ENCODE measurements around the gene VWA8.

VWA8 gene

DNA sequence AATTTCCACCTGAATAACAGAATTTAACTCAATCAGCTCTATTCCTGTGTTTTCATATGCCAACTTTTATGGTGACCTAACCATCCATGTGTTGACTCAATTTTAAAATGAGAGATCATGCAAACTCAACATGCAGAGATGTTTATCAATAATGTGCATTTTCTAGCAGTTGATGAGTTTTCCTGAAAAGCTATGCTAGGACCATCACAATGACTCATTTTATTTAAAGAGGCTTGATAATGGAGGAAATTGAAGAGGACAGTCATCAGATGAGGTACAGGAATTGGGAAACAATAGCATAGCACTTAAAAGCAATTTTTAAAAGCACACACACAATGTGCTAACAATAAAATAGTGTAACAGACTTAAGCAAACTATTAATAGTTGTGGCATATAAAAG, 127.1 kb downstream of the VWA8 start:
- Histone ChIP-seq H3K36me3 (ENCODE audit: control insufficient read depth in 4 of 4, insufficient read depth in 4 of 4, low read length in 3 of 4) (peaks cover 2 to 11% (median 10%) of the 10 kb centered on the region in 4 experiments), H3K4me3 (ENCODE audit: control insufficient read depth in 1 of 7, extremely low read depth in 1 of 7, insufficient read depth in 4 of 7, low read depth in 2 of 7, low read length in 6 of 7) (no peak overlapping the region), H3K27ac (ENCODE audit: insufficient read depth in 1 of 2, low read depth in 1 of 2, low read length in 2 of 2, poor library complexity in 1 of 2, severe bottlenecking in 2 of 2) (no peak overlapping the region), H3K4me1 (ENCODE audit: control extremely low read depth in 1 of 4, control insufficient read depth in 4 of 4, insufficient read depth in 4 of 4, low read length in 3 of 4) (peaks cover 5 to 14% (median 8%) of the 10 kb centered on the region in 4 experiments), H3K27me3 (replicated peaks in 2 of 5; ENCODE audit: control insufficient read depth in 4 of 5, insufficient read depth in 5 of 5, low read length in 4 of 5) (no peaks in the 10 kb centered on the region), H3K9me3 (ENCODE audit: control extremely low read depth in 1 of 5, control insufficient read depth in 4 of 5, insufficient read depth in 2 of 5, low read depth in 1 of 5, low read length in 4 of 5) (peaks cover 0 to 4% (median 0%) of the 10 kb centered on the region in 5 experiments)
- CTCF ChIA-PET = no interaction called here
- DNase-seq = no peak
- POLR2A ChIA-PET = no interaction called here

GRCh38 chr13:41833201-41833600, 127.7 kb downstream of the VWA8 start:
- Histone ChIP-seq H3K27ac (ENCODE audit: insufficient read depth in 1 of 2, low read depth in 1 of 2, low read length in 2 of 2, poor library complexity in 1 of 2, severe bottlenecking in 2 of 2) (no peak overlapping the region), H3K27me3 (replicated peaks in 2 of 5; ENCODE audit: control insufficient read depth in 4 of 5, insufficient read depth in 5 of 5, low read length in 4 of 5) (no peaks in the 10 kb centered on the region), H3K36me3 (ENCODE audit: control insufficient read depth in 4 of 4, insufficient read depth in 4 of 4, low read length in 3 of 4) (peaks cover 2 to 11% (median 10%) of the 10 kb centered on the region in 4 experiments), H3K9me3 (ENCODE audit: control extremely low read depth in 1 of 5, control insufficient read depth in 4 of 5, insufficient read depth in 2 of 5, low read depth in 1 of 5, low read length in 4 of 5) (peaks cover 0 to 4% (median 0%) of the 10 kb centered on the region in 5 experiments), H3K4me3 (ENCODE audit: control insufficient read depth in 1 of 7, extremely low read depth in 1 of 7, insufficient read depth in 4 of 7, low read depth in 2 of 7, low read length in 6 of 7) (no peak overlapping the region), H3K4me1 (ENCODE audit: control extremely low read depth in 1 of 4, control insufficient read depth in 4 of 4, insufficient read depth in 4 of 4, low read length in 3 of 4) (peaks cover 5 to 14% (median 8%) of the 10 kb centered on the region in 4 experiments)
- no peak for DNase-seq
- ChIA-PET CTCF (no interaction called here), POLR2A (no interaction called here)
- 100% methylated on average over 5 of the region's 7 CpGs for WGBS (ENCODE audit: insufficient coverage)

DNA sequence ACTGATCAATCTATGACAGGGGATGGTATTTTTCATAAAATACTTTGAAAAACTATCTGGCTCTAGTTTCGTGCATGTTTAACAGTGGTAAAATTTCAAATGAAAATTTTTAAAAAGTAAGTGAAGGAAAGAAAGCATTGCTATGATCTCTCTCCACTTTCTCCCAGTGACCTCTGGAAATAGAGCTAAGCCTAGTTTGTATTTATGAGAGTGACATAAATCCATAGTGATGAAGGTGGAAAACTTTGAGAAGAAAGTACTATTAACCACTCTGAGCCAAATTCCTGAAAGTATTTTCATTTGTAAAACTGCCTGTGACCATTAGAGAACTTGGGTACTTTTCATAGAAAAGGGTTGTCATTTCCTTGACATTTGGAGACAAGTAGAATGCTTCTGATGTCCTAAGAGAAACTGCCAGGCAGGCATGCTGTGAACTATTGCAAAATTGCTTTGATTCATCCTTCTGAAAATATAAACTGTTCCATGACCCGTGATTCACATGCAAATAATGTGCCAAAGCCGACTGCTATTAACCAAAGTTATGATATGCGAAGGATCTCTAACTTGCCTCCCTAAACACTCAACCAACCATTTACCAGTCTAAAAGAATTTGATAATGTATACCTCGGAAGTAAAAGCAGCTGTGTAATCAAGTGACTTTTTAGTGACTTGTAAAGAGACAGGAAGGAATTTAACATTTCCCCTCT, 133.2 kb downstream of the VWA8 start:
- CTCF ChIA-PET = interaction anchor here (0.6 kb wide), 1 partner anchor 789 kb away, joined by 3 read pairs; no protein-coding TSS in a partner anchor
- whole genome bisulfite sequencing (ENCODE audit: insufficient coverage) = 100% methylated on average over 2 of the region's 5 CpGs
- POLR2A ChIA-PET = no interaction called here

DNA sequence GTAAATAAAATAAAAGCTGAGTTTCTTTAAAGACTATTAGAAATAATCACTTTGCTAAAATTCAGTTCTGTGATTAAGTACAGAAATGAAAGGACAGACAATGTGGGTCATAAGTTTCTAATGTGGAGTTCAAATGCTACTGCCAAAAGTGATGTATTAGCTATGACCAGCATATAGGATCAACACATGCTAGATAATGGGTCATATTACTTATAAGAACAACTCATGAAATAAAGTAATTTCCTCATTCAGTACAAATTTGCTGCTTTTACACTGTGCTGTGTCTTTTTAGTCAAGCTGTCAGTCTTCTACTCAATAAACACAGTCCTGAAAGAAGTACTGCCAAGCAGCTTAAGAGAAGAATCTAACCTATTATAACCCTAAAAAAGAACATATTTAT, 135.2 kb downstream of the VWA8 start:
- H3K36me3 ChIP-seq (ENCODE audit: control insufficient read depth in 4 of 4, insufficient read depth in 4 of 4, low read length in 3 of 4) = peaks cover 0 to 11% (median 3%) of the 10 kb centered on the region in 4 experiments
- no peak overlapping the region for H3K4me3 ChIP-seq (ENCODE audit: control insufficient read depth in 1 of 7, extremely low read depth in 1 of 7, insufficient read depth in 4 of 7, low read depth in 2 of 7, low read length in 6 of 7)
- no peaks in the 10 kb centered on the region for H3K27me3 ChIP-seq (replicated peaks in 2 of 5; ENCODE audit: control insufficient read depth in 4 of 5, insufficient read depth in 5 of 5, low read length in 4 of 5)
- no peaks in the 10 kb centered on the region for H3K9me3 ChIP-seq (ENCODE audit: control extremely low read depth in 1 of 5, control insufficient read depth in 4 of 5, insufficient read depth in 2 of 5, low read depth in 1 of 5, low read length in 4 of 5)
- no peak overlapping the region for H3K27ac ChIP-seq (ENCODE audit: insufficient read depth in 1 of 2, low read depth in 1 of 2, low read length in 2 of 2, poor library complexity in 1 of 2, severe bottlenecking in 2 of 2)
- H3K4me1 ChIP-seq (ENCODE audit: control extremely low read depth in 1 of 4, control insufficient read depth in 4 of 4, insufficient read depth in 4 of 4, low read length in 3 of 4) = peaks cover 5 to 7% (median 6%) of the 10 kb centered on the region in 4 experiments
- CTCF ChIA-PET = no interaction called here
- DNase-seq = no peak
- POLR2A ChIA-PET = no interaction called here

More for the DNA sequence above, 133.2 kb downstream of the VWA8 start:
- Histone ChIP-seq H3K27ac (ENCODE audit: insufficient read depth in 1 of 2, low read depth in 1 of 2, low read length in 2 of 2, poor library complexity in 1 of 2, severe bottlenecking in 2 of 2) (no peak overlapping the region), H3K9me3 (ENCODE audit: control extremely low read depth in 1 of 5, control insufficient read depth in 4 of 5, insufficient read depth in 2 of 5, low read depth in 1 of 5, low read length in 4 of 5) (no peaks in the 10 kb centered on the region), H3K36me3 (ENCODE audit: control insufficient read depth in 4 of 4, insufficient read depth in 4 of 4, low read length in 3 of 4) (peaks cover 0 to 11% (median 7%) of the 10 kb centered on the region in 4 experiments), H3K4me1 (ENCODE audit: control extremely low read depth in 1 of 4, control insufficient read depth in 4 of 4, insufficient read depth in 4 of 4, low read length in 3 of 4) (no peaks in the 10 kb centered on the region), H3K4me3 (ENCODE audit: control insufficient read depth in 1 of 7, extremely low read depth in 1 of 7, insufficient read depth in 4 of 7, low read depth in 2 of 7, low read length in 6 of 7) (no peak overlapping the region), H3K27me3 (replicated peaks in 2 of 5; ENCODE audit: control insufficient read depth in 4 of 5, insufficient read depth in 5 of 5, low read length in 4 of 5) (no peaks in the 10 kb centered on the region)
- no peak for DNase-seq

GRCh38 chr13:41823476-41823875, 137.4 kb downstream of the VWA8 start:
- Histone ChIP-seq H3K9me3 (ENCODE audit: control extremely low read depth in 1 of 5, control insufficient read depth in 4 of 5, insufficient read depth in 2 of 5, low read depth in 1 of 5, low read length in 4 of 5) (no peaks in the 10 kb centered on the region), H3K27me3 (replicated peaks in 2 of 5; ENCODE audit: control insufficient read depth in 4 of 5, insufficient read depth in 5 of 5, low read length in 4 of 5) (no peaks in the 10 kb centered on the region), H3K4me3 (ENCODE audit: control insufficient read depth in 1 of 7, extremely low read depth in 1 of 7, insufficient read depth in 4 of 7, low read depth in 2 of 7, low read length in 6 of 7) (no peak overlapping the region), H3K27ac (ENCODE audit: insufficient read depth in 1 of 2, low read depth in 1 of 2, low read length in 2 of 2, poor library complexity in 1 of 2, severe bottlenecking in 2 of 2) (no peak overlapping the region), H3K4me1 (ENCODE audit: control extremely low read depth in 1 of 4, control insufficient read depth in 4 of 4, insufficient read depth in 4 of 4, low read length in 3 of 4) (peaks cover 7 to 10% (median 9%) of the 10 kb centered on the region in 4 experiments), H3K36me3 (ENCODE audit: control insufficient read depth in 4 of 4, insufficient read depth in 4 of 4, low read length in 3 of 4) (peaks cover 0 to 9% (median 4%) of the 10 kb centered on the region in 4 experiments)
- ChIA-PET CTCF (no interaction called here), POLR2A (no interaction called here)
- WGBS (ENCODE audit: insufficient coverage) = no CpG with 5 or more reads among the region's 4 CpGs
- DNase-seq = no peak

- DNase-seq = no peak
- CTCF ChIA-PET = no interaction called here
- no peaks in the 10 kb centered on the region for H3K9me3 ChIP-seq (ENCODE audit: control extremely low read depth in 1 of 5, control insufficient read depth in 4 of 5, insufficient read depth in 2 of 5, low read depth in 1 of 5, low read length in 4 of 5)
- no peak overlapping the region for H3K4me3 ChIP-seq (ENCODE audit: control insufficient read depth in 1 of 7, extremely low read depth in 1 of 7, insufficient read depth in 4 of 7, low read depth in 2 of 7, low read length in 6 of 7)
- H3K27ac ChIP-seq (ENCODE audit: insufficient read depth in 1 of 2, low read depth in 1 of 2, low read length in 2 of 2, poor library complexity in 1 of 2, severe bottlenecking in 2 of 2) = no peak overlapping the region
- peaks cover 0 to 10% (median 5%) of the 10 kb centered on the region in 4 experiments for H3K36me3 ChIP-seq (ENCODE audit: control insufficient read depth in 4 of 4, insufficient read depth in 4 of 4, low read length in 3 of 4)
- POLR2A ChIA-PET = no interaction called here
- peaks cover 7 to 10% (median 9%) of the 10 kb centered on the region in 4 experiments for H3K4me1 ChIP-seq (ENCODE audit: control extremely low read depth in 1 of 4, control insufficient read depth in 4 of 4, insufficient read depth in 4 of 4, low read length in 3 of 4)
- H3K27me3 ChIP-seq (replicated peaks in 2 of 5; ENCODE audit: control insufficient read depth in 4 of 5, insufficient read depth in 5 of 5, low read length in 4 of 5) = no peaks in the 10 kb centered on the region
Observed at GRCh38 chr13:41822560-41822959, 138.3 kb downstream of the VWA8 start.

GRCh38 chr13:41821238-41821594, 139.7 kb downstream of the VWA8 start:
- H3K4me1 ChIP-seq (ENCODE audit: control extremely low read depth in 1 of 4, control insufficient read depth in 4 of 4, insufficient read depth in 4 of 4, low read length in 3 of 4) = peaks cover 7 to 10% (median 9%) of the 10 kb centered on the region in 4 experiments
- peaks cover 0 to 11% (median 5%) of the 10 kb centered on the region in 4 experiments for H3K36me3 ChIP-seq (ENCODE audit: control insufficient read depth in 4 of 4, insufficient read depth in 4 of 4, low read length in 3 of 4)
- H3K27ac ChIP-seq (ENCODE audit: insufficient read depth in 1 of 2, low read depth in 1 of 2, low read length in 2 of 2, poor library complexity in 1 of 2, severe bottlenecking in 2 of 2) = no peak overlapping the region
- no peaks in the 10 kb centered on the region for H3K27me3 ChIP-seq (replicated peaks in 2 of 5; ENCODE audit: control insufficient read depth in 4 of 5, insufficient read depth in 5 of 5, low read length in 4 of 5)
- H3K9me3 ChIP-seq (ENCODE audit: control extremely low read depth in 1 of 5, control insufficient read depth in 4 of 5, insufficient read depth in 2 of 5, low read depth in 1 of 5, low read length in 4 of 5) = no peaks in the 10 kb centered on the region
- CTCF ChIA-PET = no interaction called here
- peak in 1 of 3 donors; percentile 6 for DNase-seq
- POLR2A ChIA-PET = no interaction called here
- 55% methylated on average over 2 of the region's 2 CpGs for WGBS (ENCODE audit: insufficient coverage)
- no peak overlapping the region for H3K4me3 ChIP-seq (ENCODE audit: control insufficient read depth in 1 of 7, extremely low read depth in 1 of 7, insufficient read depth in 4 of 7, low read depth in 2 of 7, low read length in 6 of 7)

Measured in common myeloid progenitor, CD34-positive (primary cell).